Activated B cell treated with CpG ODN at 0.5 μM for 24 hours (primary cell): ENCODE results near the gene CTXND2. TPM values are rescaled to one million over a fixed set of nuclear protein-coding genes. Genes with fewer than 3 reads are reported as not detected.
A peak's percentile ranks its signal among the peaks of the same experiment; 100 is the strongest.

Experiments used
- ATAC-seq: fragments of 200-7000 bp; cut with Tn5 transposase; one replicate; pipeline ENCODE4 v1.10.0; 2021; ENCODE audit warnings: low read depth, mild to moderate bottlenecking, moderate library complexity
- CTCF ChIA-PET: fragments of 350-600 bp; sonication (Branson Sonifier 250); formaldehyde crosslinking; loops from one replicate; lab custom pipeline; 2021; ENCODE audit warnings: antibody characterized with exemption; lab: Charles Lee
- POLR2A ChIA-PET: fragments of 350-600 bp; sonication (Branson Sonifier 250); formaldehyde crosslinking; loops from one replicate; lab custom pipeline; 2021; ENCODE audit warnings: antibody characterized with exemption; lab: Charles Lee
- DNase-seq: peaks from one replicate; pipeline ENCODE4 v3.0.0; 2022
- H3K27ac Mint-ChIP-seq: one replicate; pipeline ENCODE4 v1.8.0; 2020; ENCODE audit warnings: mixed read lengths
- H3K27me3 Mint-ChIP-seq: one replicate; pipeline ENCODE4 v1.8.0; 2021; ENCODE audit warnings: mixed read lengths
- H3K36me3 Mint-ChIP-seq: one replicate; pipeline ENCODE4 v1.8.0; 2021; ENCODE audit warnings: low read depth, mixed read lengths
- H3K4me1 Mint-ChIP-seq: one replicate; pipeline ENCODE4 v1.8.0; 2021; ENCODE audit warnings: mixed read lengths
- H3K4me3 Mint-ChIP-seq: one replicate; pipeline ENCODE4 v1.8.0; 2020; ENCODE audit warnings: mild to moderate bottlenecking, mixed read lengths
- H3K9me3 Mint-ChIP-seq: one replicate; pipeline ENCODE4 v1.8.0; 2020; ENCODE audit warnings: mixed read lengths
- CTCF ChIP-seq: fragments of 200-600 bp; IDR thresholded peaks from one replicate; pipeline ENCODE4 v1.8.0; 2022; ENCODE audit warnings: antibody characterized with exemption, mild to moderate bottlenecking
- intact Hi-C: fragments of 100-400 bp; cut with micrococcal nuclease; formaldehyde crosslinking; loops from one replicate; pipeline ENCODE4 v1.15.1; 2024
- total RNA-seq: library from RNA; stranded (reverse); gene quantifications from 2 replicates; pipeline ENCODE4 v1.2.3, GENCODE V29; 2022

CTXND2 gene
- total RNA-seq, 1 donor from 2014 or later: not detected

GRCh38 chr1:150872572-150872971 lies 14.4 kb upstream of the CTXND2 start:
- ChIA-PET POLR2A (no interaction called here), CTCF (no interaction called here)
- TF ChIP-seq CTCF: no peak
- ATAC-seq (no peak), DNase-seq (no peak)
- H3K27ac Mint-ChIP-seq: no peak overlapping the region
- peaks cover 35% of the 10 kb centered on the region for H3K4me1 Mint-ChIP-seq
- no peaks in the 10 kb centered on the region for H3K9me3 Mint-ChIP-seq
- no peaks in the 10 kb centered on the region for H3K27me3 Mint-ChIP-seq
- intact Hi-C loops: no loop called here
- peaks cover 33% of the 10 kb centered on the region for H3K36me3 Mint-ChIP-seq
- no peak overlapping the region for H3K4me3 Mint-ChIP-seq

DNA sequence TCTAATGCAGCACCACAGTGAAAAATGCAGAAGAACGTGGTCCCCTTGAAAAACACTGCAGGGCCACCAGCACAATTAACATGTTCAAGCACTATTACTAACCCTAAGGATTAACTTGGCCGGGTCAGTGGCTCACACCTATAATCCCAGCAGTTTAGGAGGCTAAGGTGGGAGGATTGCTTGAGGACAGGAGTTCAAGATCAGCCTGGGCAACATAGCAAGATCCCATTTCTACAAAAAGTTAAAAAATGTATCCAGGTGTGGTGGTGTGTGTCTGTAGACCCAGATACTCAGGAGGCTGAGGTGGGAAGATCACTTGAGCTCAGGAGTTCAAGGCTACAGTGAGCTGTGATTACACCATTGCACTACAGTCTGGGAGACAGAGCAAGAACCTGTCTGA lies 13.4 kb upstream of the CTXND2 start:
- Mint-ChIP-seq H3K36me3 (peaks cover 24% of the 10 kb centered on the region), H3K27ac (no peak overlapping the region), H3K9me3 (no peaks in the 10 kb centered on the region), H3K4me1 (peaks cover 35% of the 10 kb centered on the region), H3K27me3 (no peaks in the 10 kb centered on the region), H3K4me3 (no peak overlapping the region)
- POLR2A ChIA-PET: no interaction called here
- intact Hi-C loops: no loop called here
- CTCF ChIA-PET: no interaction called here
- TF ChIP-seq CTCF: no peak
- ATAC-seq (no peak), DNase-seq (no peak)

- H3K9me3 Mint-ChIP-seq: no peaks in the 10 kb centered on the region
- DNase-seq: no peak
- H3K27me3 Mint-ChIP-seq: no peaks in the 10 kb centered on the region
- H3K4me1 Mint-ChIP-seq: peaks cover 33% of the 10 kb centered on the region
- ATAC-seq: no peak
- H3K36me3 Mint-ChIP-seq: peaks cover 19% of the 10 kb centered on the region
- ChIA-PET CTCF (interaction anchor here (0.8 kb wide), 1 partner anchor 48 kb away, joined by 3 read pairs; no protein-coding TSS in a partner anchor), POLR2A (interaction anchor here (0.6 to 1.1 kb wide), 3 partner anchors 36 to 197 kb away, joined by 3 to 6 read pairs (median 5); no protein-coding TSS in a partner anchor)
- no peak for TF ChIP-seq CTCF
- H3K4me3 Mint-ChIP-seq: peak overlapping the region; percentile 92
- H3K27ac Mint-ChIP-seq: peak overlapping the region; percentile 38
- intact Hi-C loops: loop anchor here (5.0 kb wide), 2 partner anchors 173 to 177 kb away; partner anchors contain the start of genes C1orf56 and GOLPH3L
Observed at GRCh38 chr1:150874455-150875196, 12.3 kb upstream of the CTXND2 start.

DNA sequence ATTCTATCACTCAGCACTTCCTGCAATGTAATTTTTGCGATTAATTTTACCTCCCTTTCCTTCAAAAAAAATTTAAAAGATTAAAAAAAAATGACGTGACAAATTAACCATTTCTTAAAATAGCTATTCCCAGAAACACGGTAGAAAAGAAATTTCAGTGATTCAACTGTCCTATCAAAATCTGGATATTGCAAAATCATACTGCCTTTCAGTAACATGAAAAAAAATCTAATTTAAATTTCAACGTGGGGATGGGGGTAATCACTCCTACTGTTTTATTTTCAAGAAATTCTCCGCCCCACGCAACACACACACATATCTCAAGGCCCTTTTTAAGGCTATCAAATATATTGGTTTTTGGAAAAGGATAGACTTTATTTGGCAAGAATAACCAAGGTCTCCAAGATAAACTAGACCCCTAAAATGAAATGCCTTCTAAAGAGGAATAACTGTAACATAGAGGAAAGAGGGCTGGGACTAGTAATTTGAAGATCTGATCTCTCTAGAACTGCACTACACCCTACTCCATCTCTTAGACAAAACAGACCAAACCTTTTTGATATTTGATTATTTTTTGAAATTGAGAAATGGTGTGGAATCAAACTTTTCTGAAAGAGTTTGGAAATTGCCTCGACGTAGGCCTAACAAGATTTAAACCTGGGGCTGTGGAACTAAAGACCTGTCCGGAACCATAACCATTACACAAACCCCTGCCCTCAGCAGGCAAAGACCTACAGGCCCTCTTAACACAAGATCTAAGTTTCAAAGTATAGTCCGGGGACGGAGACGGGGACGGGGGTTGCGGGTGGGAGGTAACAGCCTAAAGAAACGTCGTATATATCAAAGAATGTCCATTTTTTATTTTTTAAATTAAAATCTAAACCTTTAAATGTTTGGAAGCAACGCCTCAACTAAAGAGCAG lies 11.5 kb upstream of the CTXND2 start:
- peaks cover 31% of the 10 kb centered on the region for H3K4me1 Mint-ChIP-seq
- H3K36me3 Mint-ChIP-seq: peaks cover 16% of the 10 kb centered on the region
- ATAC-seq (no peak), DNase-seq (no peak)
- ChIA-PET POLR2A (interaction anchor here (0.6 to 1.4 kb wide), 4 partner anchors 36 to 196 kb away, joined by 3 to 6 read pairs (median 6); no protein-coding TSS in a partner anchor), CTCF (no interaction called here)
- no peaks in the 10 kb centered on the region for H3K9me3 Mint-ChIP-seq
- peak overlapping the region; percentile 92 for H3K4me3 Mint-ChIP-seq
- H3K27me3 Mint-ChIP-seq: no peaks in the 10 kb centered on the region
- no peak for TF ChIP-seq CTCF
- H3K27ac Mint-ChIP-seq: peak overlapping the region; percentile 88
- intact Hi-C loops: loop anchor here (1.0 to 5.0 kb wide), 11 partner anchors 47 to 323 kb away; partner anchors contain the start of genes C1orf56, CERS2, ENSA and GOLPH3L
